PC-3 (cell line): ENCODE results near the gene SHPK. TPM values are rescaled to one million over a fixed set of nuclear protein-coding genes. Genes with fewer than 3 reads are reported as not detected.

Source experiments
- ATAC-seq: fragments of 200-7000 bp; cut with Tn5 transposase; 2 replicates; pipeline ENCODE4 v1.9.1; 2020; ENCODE audit warnings: mild to moderate bottlenecking, moderate library complexity
- BruUV-seq: library from RNA; stranded (reverse); fragments of 400-500 nt; replicated peaks from 2 replicates; lab custom pipeline; 2021; lab: Mats Ljungman, UMichigan
- CTCF ChIA-PET: fragments of 300-600 bp; sonication (Branson Sonifier 250); formaldehyde crosslinking; loops from one replicate; lab custom pipeline; 2022; ENCODE audit warnings: antibody characterized with exemption; lab: Charles Lee
- POLR2A ChIA-PET: fragments of 300-600 bp; sonication (Branson Sonifier 250); formaldehyde crosslinking; loops from one replicate; lab custom pipeline; 2022; ENCODE audit warnings: antibody characterized with exemption; ENCODE audit not compliant: unreplicated experiment; lab: Charles Lee
- DNase-seq: peaks from one replicate; pipeline ENCODE4 v3.0.0-alpha.2; 2015
- H2AFZ ChIP-seq: fragments of 300-600 bp; sonication (generic); 2 replicates; pipeline ENCODE4 v1.6.0; 2016; ENCODE audit warnings: antibody characterized with exemption, low read length
- H3F3A ChIP-seq: fragments of 300-600 bp; sonication (generic); one replicate; pipeline ENCODE4 v1.6.0; 2017; ENCODE audit warnings: antibody characterized with exemption, low read length, control low read depth, mild to moderate bottlenecking; ENCODE audit not compliant: unreplicated experiment
- H3K27ac ChIP-seq: fragments of 300-600 bp; sonication (generic); 2 replicates; pipeline ENCODE4 v1.5.1; 2016; ENCODE audit warnings: mild to moderate bottlenecking, low read length
- H3K27me3 ChIP-seq: fragments of 300-600 bp; sonication (generic); 2 replicates; pipeline ENCODE4 v1.6.1; 2016; ENCODE audit warnings: low read length, mixed read lengths
- H3K36me3 ChIP-seq: fragments of 300-600 bp; sonication (generic); 2 replicates; pipeline ENCODE4 v1.6.1; 2016; ENCODE audit warnings: low read depth, mixed run types, low read length, mixed read lengths
- H3K4me1 ChIP-seq: fragments of 300-600 bp; sonication (generic); 2 replicates; pipeline ENCODE4 v1.5.1; 2016; ENCODE audit warnings: low read length; ENCODE audit not compliant: insufficient read depth
- H3K4me2 ChIP-seq: fragments of 300-600 bp; sonication (generic); 2 replicates; pipeline ENCODE4 v1.6.0; 2016; ENCODE audit warnings: low read length
- H3K4me3 ChIP-seq: fragments of 300-600 bp; sonication (generic); 2 replicates; pipeline ENCODE4 v1.5.1; 2016; ENCODE audit warnings: mild to moderate bottlenecking, low read length, mixed read lengths
- H3K79me2 ChIP-seq: fragments of 300-600 bp; sonication (generic); 2 replicates; pipeline ENCODE4 v1.6.1; 2017; ENCODE audit warnings: low read length, mixed read lengths
- H3K9ac ChIP-seq: fragments of 300-600 bp; sonication (generic); 2 replicates; pipeline ENCODE4 v1.6.0; 2016; ENCODE audit warnings: mild to moderate bottlenecking, low read length
- H3K9me2 ChIP-seq: fragments of 300-600 bp; sonication (generic); replicated peaks from 2 replicates; pipeline ENCODE4 v1.6.1; 2016; ENCODE audit warnings: mixed run types, low read length, mixed read lengths
- H3K9me3 ChIP-seq: fragments of 300-600 bp; sonication (generic); 2 replicates; pipeline ENCODE4 v1.6.1; 2016; ENCODE audit warnings: low read length, mixed read lengths
- H4K20me1 ChIP-seq: fragments of 300-600 bp; sonication (generic); 2 replicates; pipeline ENCODE4 v1.6.1; 2016; ENCODE audit warnings: low read length, mixed read lengths
- EZH2 ChIP-seq: fragments of 300-600 bp; sonication (generic); IDR thresholded peaks from one replicate; pipeline ENCODE4 v1.6.1; 2017; ENCODE audit warnings: antibody characterized with exemption, mild to moderate bottlenecking, low read length; ENCODE audit not compliant: unreplicated experiment
- EZH2phosphoT487 ChIP-seq: fragments of 300-600 bp; sonication (generic); IDR thresholded peaks from 2 replicates; pipeline ENCODE4 v1.6.1; 2018; ENCODE audit warnings: mild to moderate bottlenecking, antibody characterized with exemption, low read length, borderline replicate concordance
- intact Hi-C: fragments of 100-400 bp; cut with micrococcal nuclease; formaldehyde crosslinking; loops from 2 replicates; pipeline ENCODE4 v1.9.0; 2023
- total RNA-seq: library from RNA; depleted of rRNA; stranded (reverse); fragments of >200 nt; gene quantifications from 2 replicates; pipeline ENCODE4 v1.2.3, GENCODE V29; 2014
- TF ChIP-seq, protein P1 (sequence below): fragments of 300-600 bp; sonication (generic); conservative IDR thresholded peaks from 2 replicates; pipeline ENCODE4 v1.5.1; 2017; ENCODE audit warnings: antibody characterized with exemption, low read depth, mild to moderate bottlenecking, low read length

Gene SHPK
- total RNA-seq, 1 experiment from 2014 or later = 22.4 TPM

DNA sequence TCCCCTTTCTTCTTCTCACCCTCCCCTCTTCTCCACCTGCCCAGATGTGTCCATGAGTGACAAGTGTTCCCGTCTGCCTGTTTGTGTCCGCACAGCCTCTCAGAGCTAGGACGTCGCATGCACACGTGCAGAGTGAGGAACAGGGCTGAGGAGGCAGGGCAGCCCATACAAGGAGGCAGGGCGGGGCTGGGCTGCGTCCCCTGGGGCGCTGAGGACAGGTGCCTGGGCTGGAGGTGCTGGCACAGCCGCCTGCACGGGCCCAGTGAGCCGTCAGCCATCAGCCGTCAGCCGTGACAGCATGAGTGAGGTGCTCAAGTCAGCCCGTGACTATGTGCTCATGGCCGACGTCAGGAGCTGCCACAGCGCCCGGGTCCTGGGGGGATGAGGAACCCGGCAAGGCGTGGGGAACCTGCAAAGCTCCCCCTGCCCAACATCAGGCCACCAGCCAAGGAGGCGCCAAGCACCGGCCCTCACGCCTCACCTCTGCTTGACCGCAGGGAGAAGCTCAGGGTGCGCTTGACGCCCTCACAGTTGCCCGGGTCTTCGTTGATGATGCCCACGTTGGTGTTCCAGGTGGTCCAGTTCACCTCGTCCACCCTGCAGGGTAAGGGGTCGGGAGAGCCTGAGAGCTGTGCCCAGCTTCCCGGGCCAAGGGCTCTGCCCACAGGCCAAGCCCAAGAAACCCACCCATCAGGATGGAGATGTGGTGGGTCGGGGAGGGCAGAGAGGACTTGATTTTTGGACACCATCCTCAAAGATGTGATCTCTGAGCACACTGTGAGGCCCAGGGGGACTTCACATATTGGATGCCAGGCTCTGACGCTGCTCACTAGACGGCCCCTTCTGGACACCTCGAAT lies 64.8 kb downstream of the SHPK start:
- CTCF ChIA-PET = no interaction called here
- ATAC-seq = no peak
- TF ChIP-seq, protein P1, sequence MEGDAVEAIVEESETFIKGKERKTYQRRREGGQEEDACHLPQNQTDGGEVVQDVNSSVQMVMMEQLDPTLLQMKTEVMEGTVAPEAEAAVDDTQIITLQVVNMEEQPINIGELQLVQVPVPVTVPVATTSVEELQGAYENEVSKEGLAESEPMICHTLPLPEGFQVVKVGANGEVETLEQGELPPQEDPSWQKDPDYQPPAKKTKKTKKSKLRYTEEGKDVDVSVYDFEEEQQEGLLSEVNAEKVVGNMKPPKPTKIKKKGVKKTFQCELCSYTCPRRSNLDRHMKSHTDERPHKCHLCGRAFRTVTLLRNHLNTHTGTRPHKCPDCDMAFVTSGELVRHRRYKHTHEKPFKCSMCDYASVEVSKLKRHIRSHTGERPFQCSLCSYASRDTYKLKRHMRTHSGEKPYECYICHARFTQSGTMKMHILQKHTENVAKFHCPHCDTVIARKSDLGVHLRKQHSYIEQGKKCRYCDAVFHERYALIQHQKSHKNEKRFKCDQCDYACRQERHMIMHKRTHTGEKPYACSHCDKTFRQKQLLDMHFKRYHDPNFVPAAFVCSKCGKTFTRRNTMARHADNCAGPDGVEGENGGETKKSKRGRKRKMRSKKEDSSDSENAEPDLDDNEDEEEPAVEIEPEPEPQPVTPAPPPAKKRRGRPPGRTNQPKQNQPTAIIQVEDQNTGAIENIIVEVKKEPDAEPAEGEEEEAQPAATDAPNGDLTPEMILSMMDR = no peak
- TF ChIP-seq EZH2 (no peak), EZH2phosphoT487 (no peak)

DNA sequence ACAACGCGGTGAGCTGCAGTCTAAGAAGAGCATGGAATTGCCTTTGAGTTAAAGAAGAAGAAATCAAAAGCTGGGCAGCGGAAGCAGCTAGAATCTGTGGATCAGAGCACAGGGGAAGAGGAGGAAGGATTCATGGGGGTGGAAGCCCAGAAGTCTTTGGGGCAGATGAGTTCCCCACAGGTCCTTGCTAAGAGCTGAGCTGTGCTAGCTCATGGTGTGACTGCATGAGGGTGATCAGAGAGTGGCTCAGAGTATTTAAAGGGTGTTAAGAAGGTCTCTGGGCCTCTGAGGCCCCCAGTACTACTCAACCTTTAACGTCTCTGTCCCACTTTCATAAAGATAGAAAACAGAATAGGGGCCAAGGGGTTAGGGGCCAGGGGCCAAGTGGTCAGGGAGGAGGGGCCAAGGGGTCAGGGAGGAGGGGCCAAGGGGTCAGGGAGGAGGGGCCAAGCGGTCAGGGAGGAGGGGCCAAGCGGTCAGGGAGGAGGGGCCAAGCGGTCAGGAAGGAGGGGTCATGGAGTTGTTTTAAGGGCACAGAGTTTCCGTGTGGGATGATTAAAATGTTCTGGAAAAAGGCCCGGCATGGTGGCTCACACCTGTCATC lies 66.4 kb downstream of the SHPK start:
- intact Hi-C loops = no loop called here
- no TSS peak for BruUV-seq

More for the DNA sequence above, 64.8 kb downstream of the SHPK start:
- H3K36me3 ChIP-seq = no peaks in the 10 kb centered on the region
- no peak overlapping the region for H3K27ac ChIP-seq
- intact Hi-C loops = no loop called here
- H3K27me3 ChIP-seq = no peaks in the 10 kb centered on the region
- H4K20me1 ChIP-seq = no peaks in the 10 kb centered on the region
- no peak overlapping the region for H2AFZ ChIP-seq
- H3F3A ChIP-seq = no peaks in the 10 kb centered on the region
- DNase-seq = no peak
- BruUV-seq = no TSS peak
- POLR2A ChIA-PET = no interaction called here
- H3K9me2 ChIP-seq = no peaks in the 10 kb centered on the region
- H3K4me3 ChIP-seq = no peak overlapping the region
- H3K4me1 ChIP-seq = peaks cover 23% of the 10 kb centered on the region
- no peaks in the 10 kb centered on the region for H3K9me3 ChIP-seq
- H3K4me2 ChIP-seq = no peak overlapping the region
- no peak overlapping the region for H3K9ac ChIP-seq
- no peaks in the 10 kb centered on the region for H3K79me2 ChIP-seq

More for the DNA sequence above, 66.4 kb downstream of the SHPK start:
- Histone ChIP-seq H3K79me2 (no peaks in the 10 kb centered on the region), H3K9ac (no peak overlapping the region), H3K27me3 (no peaks in the 10 kb centered on the region), H2AFZ (no peak overlapping the region), H4K20me1 (no peaks in the 10 kb centered on the region), H3K27ac (no peak overlapping the region), H3F3A (no peaks in the 10 kb centered on the region), H3K4me1 (peaks cover 12% of the 10 kb centered on the region), H3K4me2 (no peak overlapping the region), H3K9me3 (no peaks in the 10 kb centered on the region), H3K36me3 (no peaks in the 10 kb centered on the region), H3K9me2 (no peaks in the 10 kb centered on the region), H3K4me3 (no peak overlapping the region)
- ChIA-PET POLR2A (no interaction called here), CTCF (no interaction called here)
- ATAC-seq = no peak
- no peak for DNase-seq
- no peak for TF ChIP-seq EZH2phosphoT487
- no peak for TF ChIP-seq EZH2
- TF ChIP-seq, protein P1 = no peak
